Progenitor cell of endocrine pancreas (in vitro differentiated cells): ENCODE measurements around the gene FAM50A. TPM values are rescaled to one million over a fixed set of nuclear protein-coding genes. Genes with fewer than 3 reads are reported as not detected.

Experiments
- DNase-seq: peaks from one replicate; pipeline ENCODE4 v3.0.0; 2021; ENCODE audit warnings: low spot score; ENCODE audit not compliant: unreplicated experiment
- H3K27ac Mint-ChIP-seq: 2 replicates; pipeline ENCODE4 v1.8.0; 2021; ENCODE audit warnings: mild to moderate bottlenecking, moderate library complexity, mixed read lengths
- H3K27me3 Mint-ChIP-seq: 2 replicates; pipeline ENCODE4 v1.8.0; 2021; ENCODE audit warnings: mixed read lengths
- H3K36me3 Mint-ChIP-seq: 2 replicates; pipeline ENCODE4 v1.8.0; 2022; ENCODE audit warnings: mixed read lengths; ENCODE audit not compliant: insufficient read depth
- H3K4me1 Mint-ChIP-seq: 2 replicates; pipeline ENCODE4 v1.8.0; 2021; ENCODE audit warnings: low read depth, mixed read lengths
- H3K4me3 Mint-ChIP-seq: 2 replicates; pipeline ENCODE4 v1.8.0; 2021; ENCODE audit warnings: low read depth, mild to moderate bottlenecking, moderate library complexity, mixed read lengths
- H3K9me3 Mint-ChIP-seq: 2 replicates; pipeline ENCODE4 v1.8.0; 2021; ENCODE audit warnings: low read depth, mixed read lengths
- total RNA-seq: library from RNA; stranded (reverse); gene quantifications from 2 replicates; pipeline ENCODE4 v1.2.1, GENCODE V29; 2021
- TF ChIP-seq, protein P1 (sequence below): fragments of 200-600 bp; sonication (generic); IDR thresholded peaks from one replicate; pipeline ENCODE4 v1.5.0; 2021; ENCODE audit warnings: antibody characterized with exemption, mild to moderate bottlenecking; ENCODE audit not compliant: unreplicated experiment

FAM50A gene
- total RNA-seq, 1 donor from 2014 or later: 65.8 TPM

DNA sequence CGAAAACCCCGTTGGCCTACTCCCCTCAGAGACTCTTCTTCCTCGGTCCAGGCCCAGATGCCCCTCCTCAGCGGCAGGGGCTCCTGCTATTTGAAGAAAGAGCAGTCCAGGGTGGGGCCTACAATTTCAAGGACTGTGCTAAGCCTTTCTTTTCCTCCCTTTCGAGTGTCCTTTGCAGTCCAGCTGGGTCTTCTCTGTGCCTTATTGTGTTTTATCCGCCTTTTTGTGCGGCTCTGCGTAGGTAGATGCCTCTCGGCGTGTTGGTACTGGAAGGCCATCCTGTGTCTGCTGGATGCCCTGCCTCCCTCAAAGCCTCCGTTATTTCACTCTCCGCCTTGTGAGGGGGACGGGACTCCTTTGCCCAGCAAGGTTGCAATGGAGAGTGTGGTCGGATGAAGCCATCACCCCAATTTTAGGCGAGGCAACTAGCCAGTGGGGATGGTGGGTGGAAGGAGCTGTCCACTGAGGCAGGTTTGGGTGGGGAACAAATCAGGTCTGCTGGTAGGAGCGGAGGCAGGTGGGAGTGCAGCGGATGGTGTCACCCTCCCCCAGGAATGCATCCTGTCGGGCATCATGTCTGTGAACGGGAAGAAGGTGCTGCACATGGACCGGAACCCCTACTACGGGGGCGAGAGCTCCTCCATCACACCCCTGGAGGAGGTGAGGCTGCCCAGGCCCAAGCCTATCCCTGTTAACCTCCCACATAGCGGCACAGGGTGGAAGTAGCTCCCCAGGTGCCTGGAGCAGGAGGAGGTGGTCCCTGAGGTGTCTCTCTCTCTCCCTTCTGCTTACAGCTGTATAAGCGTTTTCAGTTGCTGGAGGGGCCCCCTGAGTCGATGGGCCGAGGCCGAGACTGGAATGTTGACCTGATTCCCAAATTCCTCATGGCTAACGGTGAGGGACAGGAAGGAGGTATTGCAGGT lies 5.7 kb upstream of the FAM50A start:
- H3K27me3 Mint-ChIP-seq: no peaks in the 10 kb centered on the region
- H3K27ac Mint-ChIP-seq: no peak overlapping the region
- no peaks in the 10 kb centered on the region for H3K9me3 Mint-ChIP-seq
- H3K4me3 Mint-ChIP-seq: peak overlapping the region; percentile 81
- DNase-seq: no peak
- TF ChIP-seq, protein P1, sequence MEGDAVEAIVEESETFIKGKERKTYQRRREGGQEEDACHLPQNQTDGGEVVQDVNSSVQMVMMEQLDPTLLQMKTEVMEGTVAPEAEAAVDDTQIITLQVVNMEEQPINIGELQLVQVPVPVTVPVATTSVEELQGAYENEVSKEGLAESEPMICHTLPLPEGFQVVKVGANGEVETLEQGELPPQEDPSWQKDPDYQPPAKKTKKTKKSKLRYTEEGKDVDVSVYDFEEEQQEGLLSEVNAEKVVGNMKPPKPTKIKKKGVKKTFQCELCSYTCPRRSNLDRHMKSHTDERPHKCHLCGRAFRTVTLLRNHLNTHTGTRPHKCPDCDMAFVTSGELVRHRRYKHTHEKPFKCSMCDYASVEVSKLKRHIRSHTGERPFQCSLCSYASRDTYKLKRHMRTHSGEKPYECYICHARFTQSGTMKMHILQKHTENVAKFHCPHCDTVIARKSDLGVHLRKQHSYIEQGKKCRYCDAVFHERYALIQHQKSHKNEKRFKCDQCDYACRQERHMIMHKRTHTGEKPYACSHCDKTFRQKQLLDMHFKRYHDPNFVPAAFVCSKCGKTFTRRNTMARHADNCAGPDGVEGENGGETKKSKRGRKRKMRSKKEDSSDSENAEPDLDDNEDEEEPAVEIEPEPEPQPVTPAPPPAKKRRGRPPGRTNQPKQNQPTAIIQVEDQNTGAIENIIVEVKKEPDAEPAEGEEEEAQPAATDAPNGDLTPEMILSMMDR: no peak
- peaks cover 4% of the 10 kb centered on the region for H3K4me1 Mint-ChIP-seq
- H3K36me3 Mint-ChIP-seq: peaks cover 5% of the 10 kb centered on the region

DNA sequence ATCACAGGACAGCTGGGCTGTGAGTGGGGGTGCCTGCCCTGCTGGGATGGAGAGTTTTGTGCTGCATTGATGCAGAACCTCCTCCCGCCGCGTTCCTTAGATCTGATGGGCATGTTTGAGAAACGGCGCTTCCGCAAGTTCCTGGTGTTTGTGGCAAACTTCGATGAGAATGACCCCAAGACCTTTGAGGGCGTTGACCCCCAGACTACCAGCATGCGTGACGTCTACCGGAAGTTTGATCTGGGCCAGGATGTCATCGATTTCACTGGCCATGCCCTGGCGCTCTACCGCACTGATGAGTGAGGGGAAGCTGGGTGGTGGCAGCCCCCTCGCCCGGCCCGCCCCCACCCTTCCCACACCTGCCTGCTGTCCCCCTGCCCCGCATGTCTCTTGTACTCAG lies 4.1 kb upstream of the FAM50A start:
- Mint-ChIP-seq H3K27ac (no peak overlapping the region), H3K27me3 (no peaks in the 10 kb centered on the region), H3K4me3 (no peak overlapping the region), H3K4me1 (peaks cover 4% of the 10 kb centered on the region), H3K36me3 (peaks cover 3% of the 10 kb centered on the region), H3K9me3 (no peaks in the 10 kb centered on the region)
- TF ChIP-seq, protein P1: no peak
- no peak for DNase-seq

DNA sequence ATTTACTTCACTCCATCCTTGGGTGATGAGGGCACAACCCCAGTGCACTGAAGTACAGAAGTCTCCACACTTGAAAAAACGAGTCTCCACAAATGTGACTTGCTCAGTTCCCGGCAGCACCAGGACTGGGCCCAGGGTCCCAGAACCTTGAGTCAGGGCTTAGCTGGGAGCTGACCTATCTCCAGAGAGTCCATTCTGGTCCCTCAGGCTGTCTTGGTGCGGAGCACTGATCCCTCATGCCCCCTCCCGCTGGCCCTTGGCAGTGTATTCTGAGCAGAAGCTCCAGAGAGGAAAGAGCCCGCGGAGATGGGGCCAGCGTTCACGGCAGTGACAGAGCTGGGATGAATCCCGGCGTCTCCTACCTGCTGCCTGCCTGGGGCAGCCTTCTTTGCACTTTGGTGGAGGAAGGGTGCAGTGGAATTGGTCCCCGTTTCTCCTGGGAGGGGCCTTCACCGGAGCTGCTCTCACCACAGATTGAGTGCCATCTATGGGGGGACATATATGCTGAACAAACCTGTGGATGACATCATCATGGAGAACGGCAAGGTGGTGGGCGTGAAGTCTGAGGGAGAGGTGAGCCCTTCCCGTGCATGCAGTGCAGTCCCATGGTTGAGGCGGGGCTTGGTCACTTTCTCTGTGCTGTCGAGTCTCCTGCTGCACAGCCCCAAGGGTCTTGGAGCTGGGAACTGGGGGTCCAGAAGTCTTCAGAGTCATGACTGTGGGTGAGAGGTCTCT lies 3.2 kb upstream of the FAM50A start:
- Mint-ChIP-seq H3K9me3 (no peaks in the 10 kb centered on the region), H3K36me3 (peaks cover 3% of the 10 kb centered on the region), H3K27ac (no peak overlapping the region), H3K4me3 (no peak overlapping the region), H3K4me1 (peaks cover 4% of the 10 kb centered on the region), H3K27me3 (no peaks in the 10 kb centered on the region)
- TF ChIP-seq, protein P1: no peak
- no peak for DNase-seq

DNA sequence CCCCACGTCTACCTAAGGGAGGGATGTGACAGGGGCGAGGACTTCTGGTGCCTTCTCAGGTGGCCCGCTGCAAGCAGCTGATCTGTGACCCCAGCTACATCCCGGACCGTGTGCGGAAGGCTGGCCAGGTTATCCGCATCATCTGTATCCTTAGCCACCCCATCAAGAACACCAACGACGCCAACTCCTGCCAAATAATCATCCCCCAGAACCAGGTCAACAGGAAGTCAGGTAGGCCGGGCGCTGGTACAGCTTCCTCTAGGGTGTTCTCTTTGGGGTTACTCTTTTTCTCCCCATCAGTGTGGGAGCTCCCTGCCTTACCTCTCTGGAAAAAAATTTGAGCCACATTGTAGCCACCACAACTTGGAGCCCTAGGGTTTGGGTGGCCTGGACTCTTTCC lies 2.4 kb upstream of the FAM50A start:
- no peak overlapping the region for H3K4me3 Mint-ChIP-seq
- H3K9me3 Mint-ChIP-seq: no peaks in the 10 kb centered on the region
- H3K27me3 Mint-ChIP-seq: no peaks in the 10 kb centered on the region
- no peak for DNase-seq
- TF ChIP-seq, protein P1: no peak
- H3K36me3 Mint-ChIP-seq: peaks cover 5% of the 10 kb centered on the region
- no peak overlapping the region for H3K27ac Mint-ChIP-seq
- H3K4me1 Mint-ChIP-seq: peaks cover 4% of the 10 kb centered on the region

DNA sequence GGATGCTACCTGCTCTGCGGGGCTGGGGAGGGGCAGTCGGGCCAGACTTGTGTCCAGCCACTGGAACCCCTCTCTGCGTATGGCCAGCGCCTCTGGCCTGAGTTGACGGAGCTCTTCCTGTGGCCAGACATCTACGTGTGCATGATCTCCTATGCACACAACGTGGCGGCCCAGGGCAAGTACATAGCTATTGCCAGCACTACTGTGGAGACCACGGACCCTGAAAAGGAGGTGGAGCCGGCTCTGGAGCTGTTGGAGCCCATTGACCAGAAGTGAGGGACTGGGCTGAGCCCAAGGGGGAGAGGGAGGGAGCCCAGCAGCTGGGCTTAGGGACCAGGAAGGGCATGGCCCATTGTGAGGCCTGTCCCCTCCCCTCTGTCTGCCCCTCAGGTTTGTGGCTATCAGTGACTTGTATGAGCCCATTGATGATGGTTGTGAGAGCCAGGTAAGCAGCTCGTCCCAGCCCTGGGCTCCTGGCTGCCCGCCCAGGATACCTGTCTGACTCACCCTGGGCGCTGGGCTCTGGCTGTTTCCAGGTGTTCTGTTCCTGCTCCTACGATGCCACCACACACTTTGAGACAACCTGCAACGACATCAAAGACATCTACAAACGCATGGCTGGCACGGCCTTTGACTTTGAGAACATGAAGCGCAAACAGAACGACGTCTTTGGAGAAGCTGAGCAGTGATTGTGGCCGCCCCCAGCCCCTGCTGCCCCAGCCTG lies 1.8 kb upstream of the FAM50A start:
- DNase-seq: no peak
- Mint-ChIP-seq H3K9me3 (peaks cover 3% of the 10 kb centered on the region), H3K27ac (no peak overlapping the region), H3K4me3 (no peak overlapping the region), H3K36me3 (peaks cover 7% of the 10 kb centered on the region), H3K4me1 (peaks cover 4% of the 10 kb centered on the region), H3K27me3 (no peaks in the 10 kb centered on the region)
- TF ChIP-seq, protein P1: no peak
